ENCODE measurements around the gene RAPGEF1.

DNA sequence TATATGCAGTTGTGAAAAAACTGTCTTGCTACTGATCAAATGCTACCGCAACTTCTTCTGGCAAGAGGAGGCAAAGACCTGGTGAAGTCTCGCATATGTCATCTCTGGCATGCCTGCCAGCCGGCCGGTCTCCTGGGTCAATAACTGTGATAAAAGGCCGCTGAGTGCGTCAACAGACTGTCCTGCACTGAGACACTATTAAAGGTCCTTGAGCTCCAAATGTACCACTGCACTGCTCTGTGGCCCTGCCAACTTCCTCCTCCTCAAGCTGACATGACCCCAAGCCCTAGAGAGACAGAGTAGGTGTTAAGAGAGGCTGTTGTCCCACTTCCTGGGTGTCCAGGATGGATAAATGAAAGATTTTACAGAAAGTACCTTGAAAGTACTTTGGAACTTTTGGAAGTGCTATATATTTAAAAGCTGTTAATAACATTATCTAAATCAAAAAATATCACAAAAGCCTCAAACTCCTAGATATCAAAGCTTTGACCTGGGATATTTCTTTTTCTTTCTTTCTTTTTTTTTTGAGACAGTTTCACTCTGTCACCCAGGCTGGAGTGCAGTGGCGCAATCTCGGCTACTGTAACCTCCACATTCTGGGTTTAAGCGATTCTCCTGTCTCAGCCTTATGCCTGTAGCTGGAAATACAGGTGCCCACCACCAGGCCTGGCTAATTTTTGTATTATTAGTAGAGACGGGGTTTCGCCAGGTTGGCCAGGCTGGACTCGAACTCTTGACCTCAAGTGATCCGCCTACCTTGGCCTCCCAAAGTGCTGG, 31.5 kb downstream of the RAPGEF1 start:
- TF ChIP-seq, protein P1, sequence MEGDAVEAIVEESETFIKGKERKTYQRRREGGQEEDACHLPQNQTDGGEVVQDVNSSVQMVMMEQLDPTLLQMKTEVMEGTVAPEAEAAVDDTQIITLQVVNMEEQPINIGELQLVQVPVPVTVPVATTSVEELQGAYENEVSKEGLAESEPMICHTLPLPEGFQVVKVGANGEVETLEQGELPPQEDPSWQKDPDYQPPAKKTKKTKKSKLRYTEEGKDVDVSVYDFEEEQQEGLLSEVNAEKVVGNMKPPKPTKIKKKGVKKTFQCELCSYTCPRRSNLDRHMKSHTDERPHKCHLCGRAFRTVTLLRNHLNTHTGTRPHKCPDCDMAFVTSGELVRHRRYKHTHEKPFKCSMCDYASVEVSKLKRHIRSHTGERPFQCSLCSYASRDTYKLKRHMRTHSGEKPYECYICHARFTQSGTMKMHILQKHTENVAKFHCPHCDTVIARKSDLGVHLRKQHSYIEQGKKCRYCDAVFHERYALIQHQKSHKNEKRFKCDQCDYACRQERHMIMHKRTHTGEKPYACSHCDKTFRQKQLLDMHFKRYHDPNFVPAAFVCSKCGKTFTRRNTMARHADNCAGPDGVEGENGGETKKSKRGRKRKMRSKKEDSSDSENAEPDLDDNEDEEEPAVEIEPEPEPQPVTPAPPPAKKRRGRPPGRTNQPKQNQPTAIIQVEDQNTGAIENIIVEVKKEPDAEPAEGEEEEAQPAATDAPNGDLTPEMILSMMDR (IDR thresholded peaks at IDR 0.05), result no peak
- TF ChIP-seq POLR2A (IDR thresholded peaks at IDR 0.05), result no peak
- TF ChIP-seq EP300 (IDR thresholded peaks at IDR 0.05), result no peak

Data from tibial nerve (tissue), 4 donors.